GM18907 (cell line): ENCODE results near the gene NOP53.
"Not testable (repeated sequence)": the region's sequence is repeated elsewhere in the genome, so short reads cannot be mapped to it uniquely, and the experiment has no call there.

ENCODE experiments used
- ATAC-seq: cut with Tn5 transposase; IDR thresholded peaks from one replicate; pipeline ENCODE4 v1.9.1; 2021; ENCODE audit warnings: mild to moderate bottlenecking, moderate library complexity; ENCODE audit not compliant: unreplicated experiment

The NOP53 gene

GRCh38 chr19:47769534-47769933, 24.2 kb downstream of the NOP53 start:
- no peak for ATAC-seq

- ATAC-seq, result not testable (repeated sequence)
Measured at GRCh38 chr19:47771291-47771690, 25.9 kb downstream of the NOP53 start.

- ATAC-seq, result no peak
Measured at GRCh38 chr19:47776568-47776967, 31.2 kb downstream of the NOP53 start.

GRCh38 chr19:47777245-47778048, 32.1 kb downstream of the NOP53 start:
- not testable (repeated sequence) for ATAC-seq

GRCh38 chr19:47778049-47778953, 33.0 kb downstream of the NOP53 start, which contains the start of gene SELENOW:
TSS of gene SELENOW (plus strand) at chr19:47778703. CDS start at chr19:47778786, 83 bp downstream.
- ATAC-seq, result peak; percentile 84

GRCh38 chr19:47778954-47779351, 33.6 kb downstream of the NOP53 start:
- ATAC-seq, result no peak

GRCh38 chr19:47779524-47780214, 34.3 kb downstream of the NOP53 start:
- ATAC-seq, result no peak

GRCh38 chr19:47780215-47780551, 34.8 kb downstream of the NOP53 start:
- ATAC-seq, result no peak

GRCh38 chr19:47781590-47782262, 36.4 kb downstream of the NOP53 start:
- no peak for ATAC-seq

- no peak for ATAC-seq
Measured at GRCh38 chr19:47786566-47786965, 41.2 kb downstream of the NOP53 start.

- not testable (repeated sequence) for ATAC-seq
Measured at GRCh38 chr19:47787307-47787706, 42.0 kb downstream of the NOP53 start.

GRCh38 chr19:47789811-47790210, 44.5 kb downstream of the NOP53 start:
- ATAC-seq, result not testable (repeated sequence)

GRCh38 chr19:47790398-47790814, 45.1 kb downstream of the NOP53 start:
- ATAC-seq, result no peak

GRCh38 chr19:47792616-47793015, 47.3 kb downstream of the NOP53 start:
- no peak for ATAC-seq

GRCh38 chr19:47794526-47794925, 49.2 kb downstream of the NOP53 start:
- no peak for ATAC-seq

GRCh38 chr19:47796785-47797184, 51.4 kb downstream of the NOP53 start:
- no peak for ATAC-seq

GRCh38 chr19:47797996-47798903, 52.9 kb downstream of the NOP53 start:
- no peak for ATAC-seq

GRCh38 chr19:47798904-47799266, 53.5 kb downstream of the NOP53 start:
- no peak for ATAC-seq

- ATAC-seq, result no peak
Measured at GRCh38 chr19:47801270-47801669, 55.9 kb downstream of the NOP53 start.
